OCI-LY7 (cell line): ENCODE results near the gene MYEOV. TPM values are rescaled to one million over a fixed set of nuclear protein-coding genes. Genes with fewer than 3 reads are reported as not detected.

Source experiments
- BruUV-seq: library from RNA; stranded (reverse); fragments of 400-500 nt; replicated peaks from 2 replicates; lab custom pipeline; 2021; lab: Mats Ljungman, UMichigan
- CTCF ChIA-PET: fragments of 300-600 bp; sonication (Branson Sonifier 250); formaldehyde crosslinking; loops from one replicate; lab custom pipeline; 2022; ENCODE audit warnings: antibody characterized with exemption; ENCODE audit not compliant: unreplicated experiment; lab: Charles Lee
- POLR2A ChIA-PET: fragments of 300-600 bp; sonication (Branson Sonifier 250); formaldehyde crosslinking; loops from one replicate; lab custom pipeline; 2022; ENCODE audit warnings: antibody characterized with exemption; lab: Charles Lee
- DNase-seq: peaks from one replicate; pipeline ENCODE4 v3.0.0-alpha.2; 2015; ENCODE audit warnings: low spot score
- H2AFZ ChIP-seq: fragments of 200-600 bp; sonication (generic), shearing (Covaris generic); 2 replicates; pipeline ENCODE4 v1.6.1; 2014; ENCODE audit warnings: mild to moderate bottlenecking, antibody characterized with exemption, low read length, moderate library complexity
- H3K27ac ChIP-seq: fragments of 200-600 bp; sonication (generic); 2 replicates; pipeline ENCODE4 v1.5.1; 2014; ENCODE audit warnings: mixed run types, low read depth, mild to moderate bottlenecking, moderate library complexity, low read length, inconsistent platforms; ENCODE audit not compliant: poor library complexity, severe bottlenecking
- H3K36me3 ChIP-seq: fragments of 200-600 bp; sonication (generic); 2 replicates; pipeline ENCODE4 v1.6.1; 2014; ENCODE audit warnings: mild to moderate bottlenecking, antibody characterized with exemption, low read length, moderate library complexity, mixed read lengths; ENCODE audit not compliant: insufficient read depth
- H3K4me1 ChIP-seq: fragments of 200-600 bp; sonication (generic); 2 replicates; pipeline ENCODE4 v1.5.1; 2014; ENCODE audit warnings: mild to moderate bottlenecking, low read length; ENCODE audit not compliant: insufficient read depth, poor library complexity, severe bottlenecking
- H3K4me2 ChIP-seq: fragments of 200-600 bp; sonication (generic); 2 replicates; pipeline ENCODE4 v1.6.1; 2014; ENCODE audit warnings: mild to moderate bottlenecking, low read length
- H3K4me3 ChIP-seq: fragments of 200-600 bp; sonication (generic); 2 replicates; pipeline ENCODE4 v1.5.1; 2014; ENCODE audit warnings: mild to moderate bottlenecking, low read depth, low read length; ENCODE audit not compliant: poor library complexity, severe bottlenecking
- H3K79me2 ChIP-seq: fragments of 200-600 bp; sonication (generic); 2 replicates; pipeline ENCODE4 v1.6.1; 2016; ENCODE audit warnings: low read depth, mild to moderate bottlenecking, low read length, moderate library complexity, mixed read lengths; ENCODE audit not compliant: insufficient read depth
- H3K9me2 ChIP-seq: fragments of 200-600 bp; sonication (generic); 2 replicates; pipeline ENCODE4 v1.6.1; 2016; ENCODE audit warnings: mild to moderate bottlenecking, low read length, mixed read lengths; ENCODE audit not compliant: insufficient read depth
- H3K9me3 ChIP-seq: fragments of 200-600 bp; sonication (generic); 2 replicates; pipeline ENCODE4 v1.6.1; 2014; ENCODE audit warnings: mild to moderate bottlenecking, mixed run types, low read length, mixed read lengths
- H4K20me1 ChIP-seq: fragments of 200-600 bp; sonication (generic); 2 replicates; pipeline ENCODE4 v1.6.1; 2014; ENCODE audit warnings: mild to moderate bottlenecking, antibody characterized with exemption, low read length, moderate library complexity, mixed read lengths; ENCODE audit not compliant: insufficient read depth
- EZH2phosphoT487 ChIP-seq: fragments of 200-600 bp; sonication (generic); IDR thresholded peaks from 2 replicates; pipeline ENCODE4 v1.6.1; 2018; ENCODE audit warnings: low read depth, borderline replicate concordance, mild to moderate bottlenecking, mixed run types, antibody characterized with exemption, low read length, moderate library complexity, mixed read lengths
- intact Hi-C: fragments of 100-400 bp; cut with micrococcal nuclease; formaldehyde crosslinking; loops from one replicate; pipeline ENCODE4 v1.10.0; 2022; ENCODE audit not compliant: unreplicated experiment
- total RNA-seq, 2 experiments: library from RNA; depleted of rRNA in 1 of 2; stranded (reverse); fragments of >200 nt in 1 of 2; shearing (Covaris generic) in 1 of 2; gene quantifications; 2 replicates each; pipeline ENCODE4 v1.2.3, GENCODE V29; 2014 to 2022
- TF ChIP-seq, protein P1 (sequence below): fragments of 200-600 bp; sonication (generic); conservative IDR thresholded peaks from 2 replicates; pipeline ENCODE4 v1.5.1; 2014; ENCODE audit warnings: mild to moderate bottlenecking, antibody characterized with exemption, low read length, moderate library complexity, mixed read lengths

The MYEOV gene
- total RNA-seq, 2 experiments from 2014 or later: 3.2 to 7.7 TPM

- H3K4me1 ChIP-seq: peaks cover 24% of the 10 kb centered on the region
- no peaks in the 10 kb centered on the region for H3K79me2 ChIP-seq
- ChIA-PET CTCF (no interaction called here), POLR2A (no interaction called here)
- BruUV-seq: no TSS peak
- no peaks in the 10 kb centered on the region for H4K20me1 ChIP-seq
- H3K4me3 ChIP-seq: no peak overlapping the region
- H3K9me3 ChIP-seq: no peaks in the 10 kb centered on the region
- TF ChIP-seq EZH2phosphoT487: no peak
- TF ChIP-seq, protein P1, sequence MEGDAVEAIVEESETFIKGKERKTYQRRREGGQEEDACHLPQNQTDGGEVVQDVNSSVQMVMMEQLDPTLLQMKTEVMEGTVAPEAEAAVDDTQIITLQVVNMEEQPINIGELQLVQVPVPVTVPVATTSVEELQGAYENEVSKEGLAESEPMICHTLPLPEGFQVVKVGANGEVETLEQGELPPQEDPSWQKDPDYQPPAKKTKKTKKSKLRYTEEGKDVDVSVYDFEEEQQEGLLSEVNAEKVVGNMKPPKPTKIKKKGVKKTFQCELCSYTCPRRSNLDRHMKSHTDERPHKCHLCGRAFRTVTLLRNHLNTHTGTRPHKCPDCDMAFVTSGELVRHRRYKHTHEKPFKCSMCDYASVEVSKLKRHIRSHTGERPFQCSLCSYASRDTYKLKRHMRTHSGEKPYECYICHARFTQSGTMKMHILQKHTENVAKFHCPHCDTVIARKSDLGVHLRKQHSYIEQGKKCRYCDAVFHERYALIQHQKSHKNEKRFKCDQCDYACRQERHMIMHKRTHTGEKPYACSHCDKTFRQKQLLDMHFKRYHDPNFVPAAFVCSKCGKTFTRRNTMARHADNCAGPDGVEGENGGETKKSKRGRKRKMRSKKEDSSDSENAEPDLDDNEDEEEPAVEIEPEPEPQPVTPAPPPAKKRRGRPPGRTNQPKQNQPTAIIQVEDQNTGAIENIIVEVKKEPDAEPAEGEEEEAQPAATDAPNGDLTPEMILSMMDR: no peak
- DNase-seq: no peak
- intact Hi-C loops: no loop called here
- H3K36me3 ChIP-seq: no peaks in the 10 kb centered on the region
- no peak overlapping the region for H2AFZ ChIP-seq
- H3K4me2 ChIP-seq: no peak overlapping the region
- no peak overlapping the region for H3K27ac ChIP-seq
- H3K9me2 ChIP-seq: no peaks in the 10 kb centered on the region
Measured at GRCh38 chr11:69285766-69286165, 8.2 kb upstream of the MYEOV start.

- H4K20me1 ChIP-seq: no peaks in the 10 kb centered on the region
- H2AFZ ChIP-seq: no peak overlapping the region
- intact Hi-C loops: no loop called here
- no peak overlapping the region for H3K4me2 ChIP-seq
- no peaks in the 10 kb centered on the region for H3K9me3 ChIP-seq
- no peaks in the 10 kb centered on the region for H3K79me2 ChIP-seq
- peaks cover 24% of the 10 kb centered on the region for H3K4me1 ChIP-seq
- no peak overlapping the region for H3K4me3 ChIP-seq
- TF ChIP-seq, protein P1: no peak
- no peak for TF ChIP-seq EZH2phosphoT487
- no peak overlapping the region for H3K27ac ChIP-seq
- H3K36me3 ChIP-seq: no peaks in the 10 kb centered on the region
- BruUV-seq: no TSS peak
- POLR2A ChIA-PET: interaction anchor here (0.8 kb wide), 1 partner anchor 145 kb away, joined by 3 read pairs; no protein-coding TSS in a partner anchor
- no peak for DNase-seq
- no peaks in the 10 kb centered on the region for H3K9me2 ChIP-seq
- CTCF ChIA-PET: no interaction called here
Measured at GRCh38 chr11:69286374-69287371, 7.3 kb upstream of the MYEOV start.
